ENCODE results near the gene HLA-E.
"Not testable (repeated sequence)": the region's sequence is repeated elsewhere in the genome, so short reads cannot be mapped to it uniquely, and the experiment has no call there.

HLA-E gene

GRCh38 chr6:30463242-30463641 is 26.1 kb upstream of the HLA-E start:
- no peaks in the 10 kb centered on the region for H3K36me3 ChIP-seq (ENCODE audit: insufficient read depth, low read length)
- H3K4me1 ChIP-seq (ENCODE audit: insufficient read depth, low read length), result no peaks in the 10 kb centered on the region; the same call in 1 of the 2 replicates
- H3K9me3 ChIP-seq (ENCODE audit: control insufficient read depth, insufficient read depth, low read length), result no peaks in the 10 kb centered on the region
- H3K9ac ChIP-seq (ENCODE audit: low read depth, low read length), result no peak overlapping the region

- Histone ChIP-seq H3K9me3 (ENCODE audit: control insufficient read depth, insufficient read depth, low read length) (no peaks in the 10 kb centered on the region), H3K36me3 (ENCODE audit: insufficient read depth, low read length) (no peaks in the 10 kb centered on the region), H3K4me1 (ENCODE audit: insufficient read depth, low read length) (no peaks in the 10 kb centered on the region; the same call in 1 of the 2 replicates), H3K9ac (ENCODE audit: low read depth, low read length) (no peak overlapping the region)
Observed at GRCh38 chr6:30463651-30464618, 25.4 kb upstream of the HLA-E start.

GRCh38 chr6:30465595-30466306 is 23.6 kb upstream of the HLA-E start:
- no peaks in the 10 kb centered on the region; the same call in 1 of the 2 replicates for H3K4me1 ChIP-seq (ENCODE audit: insufficient read depth, low read length)
- H3K9me3 ChIP-seq (ENCODE audit: control insufficient read depth, insufficient read depth, low read length), result no peaks in the 10 kb centered on the region
- no peaks in the 10 kb centered on the region for H3K36me3 ChIP-seq (ENCODE audit: insufficient read depth, low read length)
- H3K9ac ChIP-seq (ENCODE audit: low read depth, low read length), result peak overlapping the region; percentile 63

- H3K9me3 ChIP-seq (ENCODE audit: control insufficient read depth, insufficient read depth, low read length), result peaks cover 4% of the 10 kb centered on the region; the same call in 1 of the 2 replicates
- no peaks in the 10 kb centered on the region for H3K36me3 ChIP-seq (ENCODE audit: insufficient read depth, low read length)
- no peaks in the 10 kb centered on the region; the same call in 1 of the 2 replicates for H3K4me1 ChIP-seq (ENCODE audit: insufficient read depth, low read length)
- H3K9ac ChIP-seq (ENCODE audit: low read depth, low read length), result no peak overlapping the region
Observed at GRCh38 chr6:30470968-30471367, 18.3 kb upstream of the HLA-E start.

GRCh38 chr6:30475116-30475515 is 14.2 kb upstream of the HLA-E start:
- H3K36me3 ChIP-seq (ENCODE audit: insufficient read depth, low read length); H3K9ac ChIP-seq (ENCODE audit: low read depth, low read length); H3K4me1 ChIP-seq (ENCODE audit: insufficient read depth, low read length); H3K9me3 ChIP-seq (ENCODE audit: control insufficient read depth, insufficient read depth, low read length): not testable (repeated sequence)

GRCh38 chr6:30480536-30481156 is 8.7 kb upstream of the HLA-E start:
- Histone ChIP-seq H3K4me1 (ENCODE audit: insufficient read depth, low read length) (no peaks in the 10 kb centered on the region; the same call in 1 of the 2 replicates), H3K9ac (ENCODE audit: low read depth, low read length) (peak overlapping the region; percentile 36; the same call in 1 of the 2 replicates), H3K9me3 (ENCODE audit: control insufficient read depth, insufficient read depth, low read length) (no peaks in the 10 kb centered on the region), H3K36me3 (ENCODE audit: insufficient read depth, low read length) (no peaks in the 10 kb centered on the region)

- no peaks in the 10 kb centered on the region for H3K9me3 ChIP-seq (ENCODE audit: control insufficient read depth, insufficient read depth, low read length)
- H3K9ac ChIP-seq (ENCODE audit: low read depth, low read length), result peak overlapping the region; percentile 36; the same call in 1 of the 2 replicates
- no peaks in the 10 kb centered on the region; the same call in 1 of the 2 replicates for H3K4me1 ChIP-seq (ENCODE audit: insufficient read depth, low read length)
- no peaks in the 10 kb centered on the region for H3K36me3 ChIP-seq (ENCODE audit: insufficient read depth, low read length)
Observed at GRCh38 chr6:30481211-30481964, 7.9 kb upstream of the HLA-E start.

- not testable (repeated sequence) for H3K9me3 ChIP-seq (ENCODE audit: control insufficient read depth, insufficient read depth, low read length); H3K36me3 ChIP-seq (ENCODE audit: insufficient read depth, low read length); H3K4me1 ChIP-seq (ENCODE audit: insufficient read depth, low read length)
- H3K9ac ChIP-seq (ENCODE audit: low read depth, low read length), result peak overlapping the region; percentile 36; the same call in 1 of the 2 replicates
Observed at GRCh38 chr6:30481965-30482644, 7.2 kb upstream of the HLA-E start.

- no peaks in the 10 kb centered on the region for H3K9me3 ChIP-seq (ENCODE audit: control insufficient read depth, insufficient read depth, low read length)
Observed at GRCh38 chr6:30483677-30484279, 5.5 kb upstream of the HLA-E start.

GRCh38 chr6:30485236-30485635 is 4.1 kb upstream of the HLA-E start:
- Histone ChIP-seq H3K9me3 (ENCODE audit: control insufficient read depth, insufficient read depth, low read length) (no peaks in the 10 kb centered on the region), H3K36me3 (ENCODE audit: insufficient read depth, low read length) (no peaks in the 10 kb centered on the region), H3K9ac (ENCODE audit: low read depth, low read length) (no peak overlapping the region), H3K4me1 (ENCODE audit: insufficient read depth, low read length) (peaks cover under 1% of the 10 kb centered on the region; the same call in 1 of the 2 replicates)

More at GRCh38 chr6:30483677-30484279, 5.5 kb upstream of the HLA-E start:
- H3K4me1 ChIP-seq (ENCODE audit: insufficient read depth, low read length), result no peaks in the 10 kb centered on the region; the same call in 1 of the 2 replicates
- no peaks in the 10 kb centered on the region for H3K36me3 ChIP-seq (ENCODE audit: insufficient read depth, low read length)
- no peak overlapping the region; the same call in 1 of the 2 replicates for H3K9ac ChIP-seq (ENCODE audit: low read depth, low read length)

- H3K4me1 ChIP-seq (ENCODE audit: insufficient read depth, low read length), result 0 out of 2 replicates have a peak, but pooled peaks cover 2% of the 10 kb centered on the region
- no peak overlapping the region for H3K9ac ChIP-seq (ENCODE audit: low read depth, low read length)
- no peaks in the 10 kb centered on the region for H3K9me3 ChIP-seq (ENCODE audit: control insufficient read depth, insufficient read depth, low read length)
- peaks cover 5% of the 10 kb centered on the region; the same call in 1 of the 2 replicates for H3K36me3 ChIP-seq (ENCODE audit: insufficient read depth, low read length)
Observed at GRCh38 chr6:30487926-30488325, 1.4 kb upstream of the HLA-E start.

GRCh38 chr6:30488697-30489080 is 620 bp upstream of the HLA-E start:
- H3K9me3 ChIP-seq (ENCODE audit: control insufficient read depth, insufficient read depth, low read length); H3K4me1 ChIP-seq (ENCODE audit: insufficient read depth, low read length); H3K36me3 ChIP-seq (ENCODE audit: insufficient read depth, low read length): not testable (repeated sequence)
- peak overlapping the region; percentile 77; the same call in 1 of the 2 replicates for H3K9ac ChIP-seq (ENCODE audit: low read depth, low read length)

Data from ES-I3 (cell line).